ENCODE measurements around the gene LLCFC1.

DNA sequence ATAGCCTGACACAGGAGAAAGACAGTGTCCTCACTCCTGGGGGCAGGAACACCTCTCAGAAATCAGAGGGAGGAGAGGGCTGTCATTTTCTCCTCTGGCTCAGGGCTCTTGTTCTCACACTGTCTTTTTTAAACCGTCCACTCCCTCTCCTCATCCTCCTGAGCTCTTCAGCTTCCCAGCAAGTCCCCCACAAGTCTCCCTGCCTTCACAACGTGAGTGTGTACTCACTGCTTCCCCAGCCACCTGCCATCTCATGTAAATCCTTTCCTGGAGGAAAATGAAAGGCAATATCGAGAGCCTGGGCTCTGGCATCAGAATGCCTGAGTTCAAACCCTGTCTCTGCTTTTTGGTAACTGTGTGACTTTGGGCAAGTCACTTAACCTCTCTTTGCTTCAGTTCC lies 5.7 kb downstream of the LLCFC1 start:
- TF ChIP-seq TAF1 (IDR thresholded peaks at IDR 0.05; ENCODE audit: borderline replicate concordance, insufficient read depth, low read length) (no peak), POLR2AphosphoS5 (IDR thresholded peaks at IDR 0.05; ENCODE audit: low read depth, low read length) (no peak)
- TF ChIP-seq, protein P1, sequence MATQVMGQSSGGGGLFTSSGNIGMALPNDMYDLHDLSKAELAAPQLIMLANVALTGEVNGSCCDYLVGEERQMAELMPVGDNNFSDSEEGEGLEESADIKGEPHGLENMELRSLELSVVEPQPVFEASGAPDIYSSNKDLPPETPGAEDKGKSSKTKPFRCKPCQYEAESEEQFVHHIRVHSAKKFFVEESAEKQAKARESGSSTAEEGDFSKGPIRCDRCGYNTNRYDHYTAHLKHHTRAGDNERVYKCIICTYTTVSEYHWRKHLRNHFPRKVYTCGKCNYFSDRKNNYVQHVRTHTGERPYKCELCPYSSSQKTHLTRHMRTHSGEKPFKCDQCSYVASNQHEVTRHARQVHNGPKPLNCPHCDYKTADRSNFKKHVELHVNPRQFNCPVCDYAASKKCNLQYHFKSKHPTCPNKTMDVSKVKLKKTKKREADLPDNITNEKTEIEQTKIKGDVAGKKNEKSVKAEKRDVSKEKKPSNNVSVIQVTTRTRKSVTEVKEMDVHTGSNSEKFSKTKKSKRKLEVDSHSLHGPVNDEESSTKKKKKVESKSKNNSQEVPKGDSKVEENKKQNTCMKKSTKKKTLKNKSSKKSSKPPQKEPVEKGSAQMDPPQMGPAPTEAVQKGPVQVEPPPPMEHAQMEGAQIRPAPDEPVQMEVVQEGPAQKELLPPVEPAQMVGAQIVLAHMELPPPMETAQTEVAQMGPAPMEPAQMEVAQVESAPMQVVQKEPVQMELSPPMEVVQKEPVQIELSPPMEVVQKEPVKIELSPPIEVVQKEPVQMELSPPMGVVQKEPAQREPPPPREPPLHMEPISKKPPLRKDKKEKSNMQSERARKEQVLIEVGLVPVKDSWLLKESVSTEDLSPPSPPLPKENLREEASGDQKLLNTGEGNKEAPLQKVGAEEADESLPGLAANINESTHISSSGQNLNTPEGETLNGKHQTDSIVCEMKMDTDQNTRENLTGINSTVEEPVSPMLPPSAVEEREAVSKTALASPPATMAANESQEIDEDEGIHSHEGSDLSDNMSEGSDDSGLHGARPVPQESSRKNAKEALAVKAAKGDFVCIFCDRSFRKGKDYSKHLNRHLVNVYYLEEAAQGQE (IDR thresholded peaks at IDR 0.05; ENCODE audit: insufficient read depth in 1 of 2, low read depth in 2 of 2, low read length in 2 of 2), result no peak
